M059J (cell line): ENCODE measurements around the gene PGK1. TPM values are rescaled to one million over a fixed set of nuclear protein-coding genes. Genes with fewer than 3 reads are reported as not detected.

ENCODE experiments used
- total RNA-seq: library from RNA; depleted of rRNA; stranded (reverse); fragments of >200 nt; shearing (Covaris generic); gene quantifications from 2 replicates; pipeline ENCODE4 v1.2.3, GENCODE V29; 2014; rRNA removed

PGK1 gene
- total RNA-seq, 1 experiment from 2014 or later = 1,592 TPM

Other genes with a start within 250 kb of the PGK1 start
- gene MAGT1, start 208.8 kb upstream of the PGK1 start, total RNA-seq = 133 and 198 TPM in 2 replicates
- 890 and 1,130 TPM in 2 replicates for gene COX7B, start 204.8 kb upstream of the PGK1 start, total RNA-seq
- gene ATP7A, start 193.6 kb upstream of the PGK1 start, total RNA-seq = 9.8 and 12.8 TPM in 2 replicates
- not detected in 2 replicates for gene PGAM4, start 134.6 kb upstream of the PGK1 start, total RNA-seq
- gene TAF9B, start 35.4 kb downstream of the PGK1 start, total RNA-seq = 72.8 and 107 TPM in 2 replicates
- 2.7 and 2.8 TPM in 2 replicates for gene CYSLTR1, start 223.4 kb downstream of the PGK1 start, total RNA-seq